ENCODE data around the gene GRPEL1.

DNA sequence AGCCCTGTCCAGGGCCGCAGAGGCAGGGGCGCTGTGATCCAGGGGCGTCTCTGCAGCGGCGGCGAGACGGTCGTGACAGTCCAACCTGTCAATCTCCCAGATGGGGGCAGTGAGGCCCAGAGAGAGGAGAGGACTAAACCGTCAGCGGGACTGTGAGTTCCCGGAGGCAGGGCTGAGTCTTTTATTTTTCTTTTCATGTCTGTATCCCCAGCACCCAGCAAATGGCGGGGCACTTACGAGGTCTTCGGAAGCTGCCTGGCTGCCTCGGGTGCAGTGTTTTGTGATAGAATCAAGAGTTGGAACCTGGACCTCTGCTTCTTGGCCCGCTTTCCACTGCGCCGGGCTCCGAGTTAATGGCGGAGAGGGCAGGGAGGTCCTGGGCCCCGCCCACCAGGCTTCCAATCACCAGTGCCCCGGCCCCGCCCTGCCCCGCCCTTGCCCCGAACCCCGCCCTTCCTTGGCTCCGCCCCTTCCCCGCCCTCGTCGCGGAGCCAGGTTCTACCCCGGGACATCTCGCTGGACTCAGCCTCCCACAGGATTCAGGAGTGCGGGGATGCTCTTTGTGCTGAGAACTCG lies 35.3 kb upstream of the GRPEL1 start:
- TF ChIP-seq, protein P1, sequence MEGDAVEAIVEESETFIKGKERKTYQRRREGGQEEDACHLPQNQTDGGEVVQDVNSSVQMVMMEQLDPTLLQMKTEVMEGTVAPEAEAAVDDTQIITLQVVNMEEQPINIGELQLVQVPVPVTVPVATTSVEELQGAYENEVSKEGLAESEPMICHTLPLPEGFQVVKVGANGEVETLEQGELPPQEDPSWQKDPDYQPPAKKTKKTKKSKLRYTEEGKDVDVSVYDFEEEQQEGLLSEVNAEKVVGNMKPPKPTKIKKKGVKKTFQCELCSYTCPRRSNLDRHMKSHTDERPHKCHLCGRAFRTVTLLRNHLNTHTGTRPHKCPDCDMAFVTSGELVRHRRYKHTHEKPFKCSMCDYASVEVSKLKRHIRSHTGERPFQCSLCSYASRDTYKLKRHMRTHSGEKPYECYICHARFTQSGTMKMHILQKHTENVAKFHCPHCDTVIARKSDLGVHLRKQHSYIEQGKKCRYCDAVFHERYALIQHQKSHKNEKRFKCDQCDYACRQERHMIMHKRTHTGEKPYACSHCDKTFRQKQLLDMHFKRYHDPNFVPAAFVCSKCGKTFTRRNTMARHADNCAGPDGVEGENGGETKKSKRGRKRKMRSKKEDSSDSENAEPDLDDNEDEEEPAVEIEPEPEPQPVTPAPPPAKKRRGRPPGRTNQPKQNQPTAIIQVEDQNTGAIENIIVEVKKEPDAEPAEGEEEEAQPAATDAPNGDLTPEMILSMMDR (IDR thresholded peaks at IDR 0.05 in 2 of 3, conservative IDR thresholded peaks at IDR 0.05 in 1 of 3; ENCODE audit: borderline replicate concordance in 1 of 3, insufficient read depth in 1 of 3, low read depth in 2 of 3, low read length in 2 of 3) = no peak
- TF ChIP-seq SIN3A (IDR thresholded peaks at IDR 0.05; ENCODE audit: low read depth) = 0 out of 2 replicates have a peak, but pooled peaks have one; percentile 38
- TF ChIP-seq, protein P2, sequence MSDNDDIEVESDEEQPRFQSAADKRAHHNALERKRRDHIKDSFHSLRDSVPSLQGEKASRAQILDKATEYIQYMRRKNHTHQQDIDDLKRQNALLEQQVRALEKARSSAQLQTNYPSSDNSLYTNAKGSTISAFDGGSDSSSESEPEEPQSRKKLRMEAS (IDR thresholded peaks at IDR 0.05) = no peak
- peak; percentile 79 for TF ChIP-seq POLR2A (IDR thresholded peaks at IDR 0.05; ENCODE audit: borderline replicate concordance, extremely low read depth, insufficient read depth, insufficient read length)
- no peak for TF ChIP-seq CEBPB (IDR thresholded peaks at IDR 0.05; ENCODE audit: low read depth)
- TF ChIP-seq POLR2AphosphoS5 (IDR thresholded peaks at IDR 0.05; ENCODE audit: low read depth, low read length) = peak; percentile 93
- TF ChIP-seq SP1 (IDR thresholded peaks at IDR 0.05; ENCODE audit: low read depth) = no peak
- TF ChIP-seq RAD21 (IDR thresholded peaks at IDR 0.05; ENCODE audit: low read depth) = no peak
- no peak for TF ChIP-seq EZH2 (IDR thresholded peaks at IDR 0.05)
- peak; percentile 85 for TF ChIP-seq YY1 (IDR thresholded peaks at IDR 0.05; ENCODE audit: extremely low read depth, insufficient replicate concordance, low read depth, low read length)

Data from HCT116 (cell line).